Gastroesophageal sphincter (tissue), 3 donors: ENCODE measurements around the gene NOP14.

Experiments used
- POLR2A ChIP-seq, 2 donors: fragments of 450-650 bp; IDR thresholded peaks; one replicate each; pipeline ENCODE4 v1.6.1; 2017; ENCODE audit warnings: antibody characterized with exemption in 2 of 2, mild to moderate bottlenecking in 2 of 2, moderate library complexity in 1 of 2
- POLR2AphosphoS5 ChIP-seq: sonication (generic); formaldehyde crosslinking; IDR thresholded peaks from one replicate; pipeline ENCODE4 v1.6.1; 2017; ENCODE audit warnings: antibody characterized with exemption
- TF ChIP-seq, protein P1 (sequence below), 4 experiments: fragments of 200-600 bp in 2 of 4; fragments of 450-650 bp in 2 of 4; sonication (generic) in 1 of 4; IDR thresholded peaks; one replicate each; pipeline ENCODE4 v1.5.1; 2017 to 2019; ENCODE audit warnings: antibody characterized with exemption in 4 of 4, mild to moderate bottlenecking in 2 of 4, moderate library complexity in 2 of 4

DNA sequence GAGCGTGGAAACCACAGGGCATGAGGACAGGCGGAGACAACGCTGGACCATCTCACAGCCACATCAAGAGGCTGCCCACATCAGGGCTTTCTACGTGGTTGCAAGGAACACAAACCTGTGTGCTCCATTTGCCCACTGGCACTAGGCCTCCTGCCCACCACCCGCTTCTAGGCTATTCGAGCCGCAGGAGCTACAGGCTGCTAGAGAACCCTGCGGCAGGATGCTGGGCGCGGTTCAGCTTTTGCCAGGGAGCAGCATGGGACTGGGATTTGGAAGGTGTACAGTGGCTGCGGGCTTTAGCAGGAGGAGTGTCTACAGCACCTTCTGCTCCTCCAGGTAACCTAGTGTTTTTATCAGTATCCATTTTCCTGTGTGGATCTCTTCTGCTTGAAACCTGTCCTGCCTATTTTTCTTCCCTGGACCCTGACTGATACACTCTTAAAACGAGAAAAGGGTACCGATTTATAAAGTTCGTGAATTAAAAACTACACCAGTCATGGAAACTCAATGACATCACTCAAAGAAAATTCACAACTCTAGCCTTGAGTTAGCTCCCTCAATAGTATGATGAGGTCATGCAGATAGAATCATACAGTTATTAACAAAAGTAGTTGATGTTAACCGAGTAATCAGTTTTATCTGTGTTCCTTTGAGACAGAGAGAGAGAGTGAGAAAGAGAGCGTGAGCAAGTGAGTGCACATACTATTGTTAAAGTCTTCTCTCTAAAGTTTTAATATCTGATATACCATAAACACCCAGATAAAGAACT, 12.8 kb downstream of the NOP14 start:
- TF ChIP-seq, protein P1, sequence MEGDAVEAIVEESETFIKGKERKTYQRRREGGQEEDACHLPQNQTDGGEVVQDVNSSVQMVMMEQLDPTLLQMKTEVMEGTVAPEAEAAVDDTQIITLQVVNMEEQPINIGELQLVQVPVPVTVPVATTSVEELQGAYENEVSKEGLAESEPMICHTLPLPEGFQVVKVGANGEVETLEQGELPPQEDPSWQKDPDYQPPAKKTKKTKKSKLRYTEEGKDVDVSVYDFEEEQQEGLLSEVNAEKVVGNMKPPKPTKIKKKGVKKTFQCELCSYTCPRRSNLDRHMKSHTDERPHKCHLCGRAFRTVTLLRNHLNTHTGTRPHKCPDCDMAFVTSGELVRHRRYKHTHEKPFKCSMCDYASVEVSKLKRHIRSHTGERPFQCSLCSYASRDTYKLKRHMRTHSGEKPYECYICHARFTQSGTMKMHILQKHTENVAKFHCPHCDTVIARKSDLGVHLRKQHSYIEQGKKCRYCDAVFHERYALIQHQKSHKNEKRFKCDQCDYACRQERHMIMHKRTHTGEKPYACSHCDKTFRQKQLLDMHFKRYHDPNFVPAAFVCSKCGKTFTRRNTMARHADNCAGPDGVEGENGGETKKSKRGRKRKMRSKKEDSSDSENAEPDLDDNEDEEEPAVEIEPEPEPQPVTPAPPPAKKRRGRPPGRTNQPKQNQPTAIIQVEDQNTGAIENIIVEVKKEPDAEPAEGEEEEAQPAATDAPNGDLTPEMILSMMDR (IDR thresholded peaks at IDR 0.05): no peak
- no peak for TF ChIP-seq POLR2A (IDR thresholded peaks at IDR 0.05)
- no peak for TF ChIP-seq POLR2AphosphoS5
